Adrenal gland (tissue), 5 donors: ENCODE results near the gene PAPOLB.

ENCODE experiments used
- CTCF ChIP-seq, 6 experiments: fragments of 450-650 bp in 4 of 6; fragments of 200-600 bp in 2 of 6; sonication (generic) in 1 of 6; IDR thresholded peaks; 1 replicate in 5 of 6; 2 replicates in 1 of 6; pipeline versions ENCODE4 v1.5.1 to v1.8.0; 2016 to 2021; ENCODE audit warnings: antibody characterized with exemption in 6 of 6, mild to moderate bottlenecking in 2 of 6, moderate library complexity in 1 of 6
- POLR2A ChIP-seq, 2 donors: fragments of 450-650 bp; IDR thresholded peaks; one replicate each; pipeline ENCODE4 v1.6.1; 2017; ENCODE audit warnings: antibody characterized with exemption in 2 of 2, mild to moderate bottlenecking in 2 of 2, moderate library complexity in 1 of 2
- donor health status: DM: no; HTN: no; CAD: no.

GRCh38 chr7:4893929-4894475 lies 32.2 kb upstream of the PAPOLB start:
- TF ChIP-seq CTCF (IDR thresholded peaks at IDR 0.05), result no peak
- no peak for TF ChIP-seq POLR2A (IDR thresholded peaks at IDR 0.05)
